H1 (cell line): Measurements from ENCODE around the gene EPS8L1. TPM values are rescaled to one million over a fixed set of nuclear protein-coding genes. Genes with fewer than 3 reads are reported as not detected.
"Not testable (repeated sequence)": the region's sequence is repeated elsewhere in the genome, so short reads cannot be mapped to it uniquely, and the experiment has no call there.

Experiments
- CTCF ChIA-PET: fragments of 300-600 bp; sonication (Branson Sonifier 250); formaldehyde crosslinking; loops from one replicate; lab custom pipeline; 2021; ENCODE audit not compliant: partially characterized antibody; lab: Charles Lee
- POLR2A ChIA-PET: fragments of 300-600 bp; sonication (Branson Sonifier 250); formaldehyde crosslinking; loops from one replicate; lab custom pipeline; 2021; ENCODE audit warnings: inconsistent platforms; ENCODE audit not compliant: partially characterized antibody; lab: Charles Lee
- DNase-seq, 2 experiments: peaks; one replicate each; pipeline versions ENCODE4 v3.0.0 to v3.0.0-alpha.2; 2010 to 2022; ENCODE audit warnings: low spot score in 2 of 2, low read depth in 1 of 2, mixed read lengths in 1 of 2
- FAIRE-seq: peaks from 2 replicates; lab custom pipeline; 2011; peaks lifted over from hg19 to GRCh38; lab: Jason Lieb, UNC
- H2AFZ ChIP-seq: 2 replicates; pipeline ENCODE4 v1.8.1; 2012; ENCODE audit warnings: low read length, inconsistent platforms
- H2AK5ac ChIP-seq: 2 replicates; pipeline ENCODE4 v1.6.1; 2013; ENCODE audit warnings: low read depth, low read length
- H2BK120ac ChIP-seq: replicated peaks from 2 replicates; pipeline ENCODE3; 2013; ENCODE audit warnings: low read depth, low read length, inconsistent platforms
- H2BK12ac ChIP-seq: 2 replicates; pipeline ENCODE4 v1.6.1; 2013; ENCODE audit warnings: low read depth, low read length
- H2BK15ac ChIP-seq: 2 replicates; pipeline ENCODE4 v1.6.1; 2013; ENCODE audit warnings: low read length
- H2BK20ac ChIP-seq: 2 replicates; pipeline ENCODE4 v1.6.1; 2013; ENCODE audit warnings: low read length
- H2BK5ac ChIP-seq: 2 replicates; pipeline ENCODE4 v1.6.1; 2013; ENCODE audit warnings: low read depth, low read length
- H3K14ac ChIP-seq: 2 replicates; pipeline ENCODE4 v1.6.1; 2013; ENCODE audit warnings: inconsistent platforms; ENCODE audit not compliant: insufficient read length
- H3K18ac ChIP-seq: 2 replicates; pipeline ENCODE4 v1.6.1; 2013; ENCODE audit warnings: low read length; ENCODE audit errors: extremely low read depth
- H3K23ac ChIP-seq: 2 replicates; pipeline ENCODE4 v1.6.1; 2013; ENCODE audit warnings: inconsistent platforms; ENCODE audit not compliant: insufficient read length
- H3K23me2 ChIP-seq: 2 replicates; pipeline ENCODE4 v1.6.1; 2013; ENCODE audit warnings: low read depth, low read length
- H3K27ac ChIP-seq: 2 replicates; pipeline ENCODE4 v1.6.1; 2011; ENCODE audit warnings: low read depth, low read length, inconsistent platforms
- H3K27me3 ChIP-seq, 4 experiments: replicated peaks in 1 of 4; 1 replicate in 1 of 4; 2 replicates in 3 of 4; pipeline versions ENCODE4 v1.6.1 to v1.8.1; 2011 to 2013; ENCODE audit warnings: low read length in 3 of 4, mild to moderate bottlenecking in 3 of 4, inconsistent platforms in 2 of 4, mixed read lengths in 2 of 4, moderate library complexity in 1 of 4; ENCODE audit not compliant: control insufficient read depth in 3 of 4, insufficient read depth in 3 of 4; ENCODE audit errors: extremely low read depth in 1 of 4
- H3K36me3 ChIP-seq, 4 experiments: 2 replicates each; pipeline versions ENCODE4 v1.6.1 to v1.8.1; 2011 to 2013; ENCODE audit warnings: mild to moderate bottlenecking in 4 of 4, low read length in 3 of 4, moderate library complexity in 2 of 4, control low read depth in 1 of 4, inconsistent platforms in 1 of 4; ENCODE audit not compliant: insufficient read depth in 4 of 4, control insufficient read depth in 2 of 4
- H3K4ac ChIP-seq: replicated peaks from 2 replicates; pipeline ENCODE3; 2013; ENCODE audit warnings: low read length, low read depth, mixed read lengths, inconsistent platforms; ENCODE audit not compliant: insufficient read length
- H3K4me1 ChIP-seq, 4 experiments: replicated peaks in 1 of 4; 1 replicate in 1 of 4; 2 replicates in 3 of 4; pipeline versions ENCODE4 v1.6.1 to v1.8.1; 2011 to 2013; ENCODE audit warnings: low read length in 3 of 4, inconsistent platforms in 2 of 4, mixed read lengths in 1 of 4; ENCODE audit not compliant: insufficient read depth in 4 of 4, control insufficient read depth in 3 of 4
- H3K4me2 ChIP-seq, 2 experiments: 2 replicates each; pipeline versions ENCODE4 v1.6.1 to v1.8.1; 2011 to 2013; ENCODE audit warnings: low read depth in 2 of 2, low read length in 2 of 2, control low read depth in 1 of 2, inconsistent platforms in 1 of 2, mild to moderate bottlenecking in 1 of 2; ENCODE audit not compliant: insufficient read depth in 1 of 2
- H3K4me3 ChIP-seq, 4 experiments: fragments of 200-600, 300-600 bp in 1 of 4; sonication (generic), shearing (Covaris generic), sonication (Bioruptor Twin) in 1 of 4; 2 replicates each; pipeline versions ENCODE4 v1.5.1 to v1.8.1; 2011 to 2016; ENCODE audit warnings: low read length in 4 of 4, low read depth in 3 of 4, control low read depth in 2 of 4, inconsistent platforms in 2 of 4, mild to moderate bottlenecking in 2 of 4, mixed read lengths in 1 of 4, moderate library complexity in 1 of 4; ENCODE audit not compliant: insufficient read depth in 2 of 4; ENCODE audit errors: extremely low read depth in 1 of 4
- H3K56ac ChIP-seq: replicated peaks from 2 replicates; pipeline ENCODE3; 2013; ENCODE audit warnings: low read depth, mild to moderate bottlenecking, mixed read lengths, low read length, inconsistent platforms; ENCODE audit not compliant: insufficient read length
- H3K79me1 ChIP-seq: 2 replicates; pipeline ENCODE4 v1.6.1; 2013; ENCODE audit warnings: low read depth, low read length, control low read depth
- H3K79me2 ChIP-seq, 2 experiments: 2 replicates each; pipeline versions ENCODE4 v1.6.1 to v1.8.1; 2012 to 2013; ENCODE audit warnings: low read length in 2 of 2, mild to moderate bottlenecking in 2 of 2, inconsistent platforms in 1 of 2; ENCODE audit not compliant: insufficient read depth in 2 of 2, control insufficient read depth in 1 of 2
- H3K9ac ChIP-seq, 4 experiments: replicated peaks in 1 of 4; 1 replicate in 1 of 4; 2 replicates in 3 of 4; pipeline versions ENCODE4 v1.6.1 to v1.8.1; 2011 to 2013; ENCODE audit warnings: low read depth in 3 of 4, low read length in 3 of 4, control low read depth in 2 of 4, mild to moderate bottlenecking in 2 of 4, moderate library complexity in 2 of 4, inconsistent platforms in 1 of 4; ENCODE audit errors: extremely low read depth in 1 of 4
- H3K9me3 ChIP-seq, 2 experiments: 2 replicates each; pipeline versions ENCODE4 v1.6.1 to v1.8.1; 2012 to 2013; ENCODE audit warnings: mild to moderate bottlenecking in 2 of 2, moderate library complexity in 2 of 2, control low read depth in 1 of 2, inconsistent platforms in 1 of 2, low read depth in 1 of 2, low read length in 1 of 2, mixed read lengths in 1 of 2; ENCODE audit not compliant: insufficient read depth in 2 of 2
- H4K20me1 ChIP-seq, 2 experiments: replicated peaks in 1 of 2; 2 replicates each; pipeline versions ENCODE3 to v1.8.1; 2011 to 2013; ENCODE audit warnings: inconsistent platforms in 2 of 2, low read length in 2 of 2, mild to moderate bottlenecking in 1 of 2; ENCODE audit not compliant: insufficient read depth in 2 of 2, control insufficient read depth in 1 of 2
- H4K5ac ChIP-seq: 2 replicates; pipeline ENCODE4 v1.6.1; 2013; ENCODE audit warnings: low read length, low read depth, mixed read lengths, inconsistent platforms; ENCODE audit not compliant: insufficient read length
- H4K8ac ChIP-seq: 2 replicates; pipeline ENCODE4 v1.8.0; 2013; ENCODE audit warnings: mild to moderate bottlenecking, moderate library complexity, low read length, inconsistent platforms; ENCODE audit not compliant: insufficient read depth; ENCODE audit errors: extremely low read depth
- H4K91ac ChIP-seq: replicated peaks from 2 replicates; pipeline ENCODE3; 2013; ENCODE audit warnings: low read length, mixed read lengths, inconsistent platforms; ENCODE audit not compliant: insufficient read length
- CEBPB ChIP-seq: IDR thresholded peaks from 2 replicates; pipeline ENCODE4 v1.6.1; 2012; ENCODE audit warnings: low read depth, low read length
- CREB1 ChIP-seq: IDR thresholded peaks from 2 replicates; pipeline ENCODE4 v1.6.1; 2012; ENCODE audit warnings: inconsistent platforms
- CTBP2 ChIP-seq: IDR thresholded peaks from 2 replicates; pipeline ENCODE4 v1.7.0; 2011; ENCODE audit warnings: borderline replicate concordance, mild to moderate bottlenecking, moderate library complexity, mixed read lengths, low read length; ENCODE audit not compliant: insufficient read depth, insufficient read length
- EGR1 ChIP-seq: IDR thresholded peaks from 2 replicates; pipeline ENCODE4 v1.6.1; 2011; ENCODE audit warnings: low read depth, low read length, borderline replicate concordance
- EP300 ChIP-seq, 2 experiments: IDR thresholded peaks; 1 replicate in 1 of 2; 2 replicates in 1 of 2; pipeline ENCODE4 v1.6.1; 2011 to 2012; ENCODE audit warnings: low read depth in 2 of 2, low read length in 2 of 2, mild to moderate bottlenecking in 2 of 2, borderline replicate concordance in 1 of 2, inconsistent platforms in 1 of 2, moderate library complexity in 1 of 2
- KDM4A ChIP-seq: IDR thresholded peaks from one replicate; pipeline ENCODE4 v1.7.1; 2012; ENCODE audit warnings: low read depth, mild to moderate bottlenecking, moderate library complexity, low read length, inconsistent platforms; ENCODE audit not compliant: severe bottlenecking
- NRF1 ChIP-seq: IDR thresholded peaks from 2 replicates; pipeline ENCODE4 v1.6.1; 2011; ENCODE audit warnings: mild to moderate bottlenecking, low read depth, low read length, improper control_type of control experiment
- POLR2A ChIP-seq, 2 experiments: IDR thresholded peaks; 1 replicate in 1 of 2; 2 replicates in 1 of 2; pipeline ENCODE4 v1.6.1; 2011; ENCODE audit warnings: low read depth in 2 of 2, low read length in 2 of 2, mild to moderate bottlenecking in 2 of 2; ENCODE audit errors: control extremely low read depth in 1 of 2
- RAD21 ChIP-seq, 2 experiments: IDR thresholded peaks in 1 of 2; conservative IDR thresholded peaks in 1 of 2; 2 replicates each; pipeline ENCODE4 v1.6.1; 2011; ENCODE audit warnings: low read depth in 2 of 2, low read length in 2 of 2, improper control_type of control experiment in 1 of 2, inconsistent platforms in 1 of 2, mild to moderate bottlenecking in 1 of 2, moderate library complexity in 1 of 2
- SP1 ChIP-seq: IDR thresholded peaks from 2 replicates; pipeline ENCODE4 v1.6.1; 2011; ENCODE audit warnings: low read depth, low read length
- TAF1 ChIP-seq: IDR thresholded peaks from 2 replicates; pipeline ENCODE4 v1.6.1; 2011; ENCODE audit warnings: mild to moderate bottlenecking, low read depth, low read length
- TAF7 ChIP-seq: optimal IDR thresholded peaks from 2 replicates; pipeline ENCODE3; 2011; ENCODE audit warnings: low read depth, mild to moderate bottlenecking, inconsistent platforms, low read length, moderate library complexity, borderline replicate concordance
- TEAD4 ChIP-seq: IDR thresholded peaks from 2 replicates; pipeline ENCODE4 v1.6.1; 2012; ENCODE audit warnings: low read depth, low read length, inconsistent platforms, mixed read lengths
- WGBS, 2 experiments: shearing (Covaris generic) in 1 of 2; methylation state at CpG; one replicate each; pipeline versions ENCODE4 v1.1.6 to v1.1.7; 2013 to 2015; ENCODE audit warnings: low lambda C conversion rate in 2 of 2, mixed read lengths in 2 of 2, inconsistent platforms in 1 of 2, low coverage in 1 of 2, missing lambda C conversion rate in 1 of 2; ENCODE audit not compliant: insufficient replicate concordance in 2 of 2, insufficient coverage in 1 of 2, insufficient read length in 1 of 2; ENCODE audit errors: extremely low coverage in 1 of 2, missing lambda C conversion rate in 1 of 2; 5-methylcytosine and 5-hydroxymethylcytosine counted together
- polyA plus RNA-seq, 7 experiments: library from polyadenylated mRNA; depleted of rRNA in 3 of 7; stranded (reverse) in 5 of 7; unstranded in 2 of 7; fragments of >200 nt in 5 of 7; fragments of 200-250 nt in 2 of 7; gene quantifications; 1 replicate in 5 of 7; 2 replicates in 1 of 7; 4 replicates in 1 of 7; pipeline versions ENCODE4 v1.2.1 to v1.2.3, GENCODE V29; 2011 to 2013; ENCODE audit warnings: missing spikeins in 2 of 7, mixed read lengths in 2 of 7
- total RNA-seq: library from RNA; stranded (reverse); fragmentation: NEBNext Ultra II Directional; extraction: Animal tissue kit (Norgen Biotek cat#: 25700); gene quantifications from 2 replicates; pipeline ENCODE4 v1.2.1, GENCODE V29; 2021

The EPS8L1 gene
- total and polyA plus RNA-seq, 2 of the 8 experiments (the other 6 are each of a cell fraction or from before 2014, with no cell fraction given), result 19.8 to 30.2 TPM

DNA sequence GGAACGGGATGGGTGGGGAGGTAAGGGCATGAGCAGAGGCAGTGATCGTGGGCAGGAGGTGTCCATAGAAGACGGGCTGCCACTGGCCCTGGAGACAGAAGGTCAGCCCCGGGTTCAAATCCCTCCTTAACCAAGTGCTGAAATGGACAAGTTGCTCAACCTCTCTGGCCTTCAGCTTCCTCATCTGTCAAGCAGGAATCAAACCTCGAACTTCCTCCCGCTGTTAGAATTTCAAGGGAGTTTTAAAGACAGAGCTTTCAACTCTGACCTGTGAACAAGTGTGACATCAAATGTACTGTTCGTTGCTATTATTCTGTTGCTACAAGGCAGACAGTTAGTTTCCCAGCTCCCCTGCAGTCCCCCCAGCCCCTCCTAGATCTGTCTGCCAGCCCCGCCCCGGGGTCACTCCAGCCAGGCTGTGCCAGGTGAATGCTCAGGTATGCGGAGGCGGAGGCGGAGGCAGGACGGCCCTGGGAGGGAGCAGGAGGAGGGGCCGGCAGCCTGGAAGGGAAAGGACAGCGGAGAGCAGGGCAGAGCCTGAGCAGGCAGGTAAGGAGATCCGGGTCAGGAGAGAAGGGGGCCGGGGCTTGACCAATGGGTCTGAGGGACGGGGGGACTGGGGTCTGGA lies at the start of gene EPS8L1 (continued):
- TF ChIP-seq SP1, result no peak; the same call in 1 of the 2 replicates
- TF ChIP-seq TAF7, result no peak
- no peak for TF ChIP-seq KDM4A
- TF ChIP-seq POLR2A (IDR thresholded peaks at IDR 0.05; ENCODE audit: control extremely low read depth in 1 of 2, low read depth in 2 of 2, low read length in 2 of 2), result no peak
- TF ChIP-seq RAD21 (IDR thresholded peaks at IDR 0.05 in 1 of 2, conservative IDR thresholded peaks at IDR 0.05 in 1 of 2; ENCODE audit: low read depth in 2 of 2, low read length in 2 of 2), result 0 out of 4 replicates have a peak, but pooled peaks of 1 of the 2 experiments have one; percentile 8
- TF ChIP-seq NRF1, result no peak
- peak; percentile 74 for TF ChIP-seq CTBP2
- peak; percentile 86 for TF ChIP-seq TEAD4
- no peak for TF ChIP-seq EP300 (IDR thresholded peaks at IDR 0.05; ENCODE audit: borderline replicate concordance in 1 of 2, low read depth in 2 of 2, low read length in 2 of 2)
- 0 out of 2 replicates have a peak, but pooled peaks have one; percentile 25 for TF ChIP-seq TAF1
- peak; percentile 98 for TF ChIP-seq EGR1
- TF ChIP-seq CEBPB, result no peak
- no peak; the same call in 1 of the 2 replicates for TF ChIP-seq CREB1

DNA sequence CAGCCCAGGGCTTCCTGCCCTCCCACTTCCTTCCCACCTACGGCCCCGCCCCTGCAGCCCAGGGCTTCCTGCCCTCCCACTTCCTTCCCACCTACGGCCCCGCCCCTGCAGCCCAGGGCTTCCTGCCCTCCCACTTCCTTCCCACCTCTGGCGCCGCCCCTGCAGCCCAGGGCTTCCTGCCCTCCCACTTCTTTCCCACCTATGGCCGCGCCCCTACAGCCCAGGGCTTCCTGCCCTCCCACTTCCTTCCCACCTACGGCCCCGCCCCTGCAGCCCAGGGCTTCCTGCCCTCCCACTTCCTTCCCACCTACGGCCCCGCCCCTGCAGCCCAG lies 48.6 kb upstream of the EPS8L1 start:
- not testable (repeated sequence) for H3K14ac ChIP-seq, H2BK5ac ChIP-seq, H2BK15ac ChIP-seq, H3K9me3 ChIP-seq, H4K8ac ChIP-seq, H3K4me2 ChIP-seq, H3K79me1 ChIP-seq, H4K20me1 ChIP-seq, H2AFZ ChIP-seq, H4K5ac ChIP-seq, H3K56ac ChIP-seq, H3K36me3 ChIP-seq, H4K91ac ChIP-seq, H3K18ac ChIP-seq, H2AK5ac ChIP-seq, H3K23ac ChIP-seq, FAIRE-seq, H2BK20ac ChIP-seq, H2BK12ac ChIP-seq, H3K4me1 ChIP-seq, H2BK120ac ChIP-seq, H3K27me3 ChIP-seq, H3K9ac ChIP-seq, H3K27ac ChIP-seq, DNase-seq, H3K4me3 ChIP-seq, H3K23me2 ChIP-seq, H3K4ac ChIP-seq
- ChIA-PET POLR2A (interaction anchor here (1.4 kb wide), 1 partner anchor 58 kb away, joined by 3 read pairs; no protein-coding TSS in a partner anchor), CTCF (interaction anchor here (1.0 kb wide), 1 partner anchor 107 kb away, joined by 4 read pairs; no protein-coding TSS in a partner anchor)
- no CpG with 5 or more reads among the region's 12 CpGs for WGBS, 2 experiments
- peaks cover 0 to 25% of the 10 kb centered on the region in 2 experiments; a peak in 1 of 4 replicates for H3K79me2 ChIP-seq
